Measurements from ENCODE around the gene FXYD4. TPM values are rescaled to one million over a fixed set of nuclear protein-coding genes. Genes with fewer than 3 reads are reported as not detected.

The FXYD4 gene
- total and polyA plus RNA-seq, 2 donors, result 0.95 TPM; not detected in 1

DNA sequence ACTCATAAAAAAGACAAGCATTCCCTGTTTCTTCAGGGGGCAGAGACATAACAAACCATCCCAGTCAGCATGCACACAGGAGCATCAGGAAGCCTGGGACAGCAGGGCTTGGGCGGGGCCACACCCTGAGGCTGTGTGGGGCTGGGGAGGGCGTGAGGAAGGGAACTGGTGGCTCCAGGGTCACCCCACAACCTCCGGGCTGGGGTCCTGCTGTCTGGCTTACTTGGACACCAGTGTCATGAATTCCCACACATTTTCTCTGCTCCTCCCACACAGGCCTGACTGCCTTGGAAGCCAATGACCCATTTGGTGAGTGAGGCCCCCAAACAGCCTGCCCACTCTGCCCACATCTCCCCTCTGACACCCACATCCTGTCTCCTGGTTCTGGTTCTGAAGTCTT lies 2.8 kb downstream of the FXYD4 start:
- 89% methylated on average over 3 of the region's 3 CpGs for WGBS
- H3K4me3 ChIP-seq (ENCODE audit: low read depth, low read length), result no peak overlapping the region
- H3K36me3 ChIP-seq (ENCODE audit: insufficient read depth), result no peaks in the 10 kb centered on the region
- DNase-seq (ENCODE audit: extremely low spot score), result no peak
- peaks cover 1% of the 10 kb centered on the region for H3K4me1 ChIP-seq (ENCODE audit: insufficient read depth)
- H3K27ac ChIP-seq (ENCODE audit: low read depth), result no peak overlapping the region

DNA sequence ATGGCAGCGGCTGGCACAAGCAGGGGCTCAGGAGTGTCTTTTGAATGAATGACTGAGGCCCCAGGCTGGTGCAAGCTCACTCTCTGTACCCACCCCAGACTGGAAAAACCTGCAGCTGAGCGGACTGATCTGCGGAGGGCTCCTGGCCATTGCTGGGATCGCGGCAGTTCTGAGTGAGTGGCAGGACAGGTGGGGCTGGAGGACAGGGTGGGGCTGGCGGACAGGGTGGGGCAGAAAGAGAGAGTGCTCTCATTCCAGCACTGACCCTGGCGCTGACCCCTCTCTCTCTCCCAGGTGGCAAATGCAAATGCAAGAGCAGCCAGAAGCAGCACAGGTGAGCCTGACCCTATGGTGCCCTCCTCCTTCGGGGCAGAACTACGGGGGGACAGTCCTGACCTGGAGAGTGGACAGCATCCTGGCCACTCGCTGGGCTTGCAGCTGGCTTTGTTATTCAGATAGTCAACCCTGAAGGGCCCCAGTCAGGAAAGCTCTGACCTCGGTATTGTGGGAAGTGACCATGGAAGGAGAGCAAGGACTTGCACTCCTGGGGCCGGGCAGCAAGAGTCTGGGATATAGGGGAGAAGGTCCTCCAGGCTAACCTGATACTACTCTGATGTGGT lies 4.1 kb downstream of the FXYD4 start:
- peaks cover under 1% of the 10 kb centered on the region for H3K4me1 ChIP-seq (ENCODE audit: insufficient read depth)

DNA sequence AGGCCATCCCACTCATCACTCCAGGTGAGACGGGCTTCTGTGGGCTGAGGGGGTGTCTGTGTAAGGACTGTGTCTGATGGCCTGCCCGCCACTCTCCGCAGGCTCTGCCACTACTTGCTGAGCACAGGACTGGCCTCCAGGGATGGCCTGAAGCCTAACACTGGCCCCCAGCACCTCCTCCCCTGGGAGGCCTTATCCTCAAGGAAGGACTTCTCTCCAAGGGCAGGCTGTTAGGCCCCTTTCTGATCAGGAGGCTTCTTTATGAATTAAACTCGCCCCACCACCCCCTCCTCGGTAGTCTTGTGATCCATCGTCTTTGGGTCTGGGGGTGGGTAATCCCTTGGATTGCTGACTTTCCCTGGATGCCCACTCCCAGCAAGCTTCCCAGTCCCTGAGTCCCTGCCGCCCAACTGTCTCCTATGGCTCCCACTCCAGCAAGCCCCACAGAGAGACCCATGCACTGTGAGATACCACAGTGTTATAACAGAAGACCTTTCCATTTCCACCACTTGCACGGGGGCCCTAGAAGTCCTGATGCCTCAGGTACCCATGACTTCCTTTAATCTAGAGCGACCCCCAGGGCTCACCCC lies 4.7 kb downstream of the FXYD4 start:
- Histone ChIP-seq H3K4me3 (ENCODE audit: low read depth, low read length) (no peak overlapping the region), H3K36me3 (ENCODE audit: insufficient read depth) (no peaks in the 10 kb centered on the region), H3K4me1 (ENCODE audit: insufficient read depth) (no peaks in the 10 kb centered on the region), H3K27ac (ENCODE audit: low read depth) (no peak overlapping the region)
- DNase-seq (ENCODE audit: extremely low spot score), result no peak
- WGBS, result 91% methylated on average over 9 of the region's 9 CpGs

More for the DNA sequence above, 4.1 kb downstream of the FXYD4 start:
- no peaks in the 10 kb centered on the region for H3K36me3 ChIP-seq (ENCODE audit: insufficient read depth)
- no peak overlapping the region for H3K4me3 ChIP-seq (ENCODE audit: low read depth, low read length)
- 79% methylated on average over 12 of the region's 12 CpGs for WGBS
- DNase-seq (ENCODE audit: extremely low spot score), result no peak
- H3K27ac ChIP-seq (ENCODE audit: low read depth), result no peak overlapping the region

DNA sequence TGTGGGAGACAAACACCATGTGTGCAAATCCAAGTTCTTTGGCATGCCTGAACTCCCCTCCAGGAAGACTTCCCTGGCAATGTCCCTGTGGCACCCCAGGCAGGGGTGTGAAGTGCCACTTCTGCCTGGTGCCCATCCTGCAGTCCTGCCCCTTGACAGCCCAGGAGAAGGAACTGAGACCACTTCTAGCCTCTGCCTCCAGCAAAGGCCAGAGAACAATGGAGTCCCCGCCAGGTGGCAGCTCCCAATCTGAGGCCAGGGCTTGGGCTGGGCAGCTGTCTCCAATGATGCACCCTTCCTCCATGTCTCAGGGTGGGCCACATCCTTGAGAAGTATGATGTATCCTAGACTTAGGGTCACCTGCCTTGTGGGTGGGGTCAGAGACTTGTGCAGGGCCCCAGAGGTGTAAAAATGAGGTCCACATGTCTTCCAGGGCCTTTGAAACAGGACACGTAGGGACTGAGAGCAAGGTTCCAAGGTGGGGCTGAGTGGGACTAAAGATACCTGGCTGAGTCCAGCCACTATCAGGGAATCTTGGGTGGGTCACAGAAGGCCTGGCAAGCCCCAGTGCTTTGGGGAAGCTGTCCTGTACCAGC lies 5.5 kb downstream of the FXYD4 start:
- H3K4me3 ChIP-seq (ENCODE audit: low read depth, low read length), result no peak overlapping the region
- 64% methylated on average over 2 of the region's 2 CpGs for WGBS
- H3K4me1 ChIP-seq (ENCODE audit: insufficient read depth), result no peaks in the 10 kb centered on the region
- H3K27ac ChIP-seq (ENCODE audit: low read depth), result no peak overlapping the region
- H3K36me3 ChIP-seq (ENCODE audit: insufficient read depth), result no peaks in the 10 kb centered on the region
- DNase-seq (ENCODE audit: extremely low spot score), result no peak

DNA sequence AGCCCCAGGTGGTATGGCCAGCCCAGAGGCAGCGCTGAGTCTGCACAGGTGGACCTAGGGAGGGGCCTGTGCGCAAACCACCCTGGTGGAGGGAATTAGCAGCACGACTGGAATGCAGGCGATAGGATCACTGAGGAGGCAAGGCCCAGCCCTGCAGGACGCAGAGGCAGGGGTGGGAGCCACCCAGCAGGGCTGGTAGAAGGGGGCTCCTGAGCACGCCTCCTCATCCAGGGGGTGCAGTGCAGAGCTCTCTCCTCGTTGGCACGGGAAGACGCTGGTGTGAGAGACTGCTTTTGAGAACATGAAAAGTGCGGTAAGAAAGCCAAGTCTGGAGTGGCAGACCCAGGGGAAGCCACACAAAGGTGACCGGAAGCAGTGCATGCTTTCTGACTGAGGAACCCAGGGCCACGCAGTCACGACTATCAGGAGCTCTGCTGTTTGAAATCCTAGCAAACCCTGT lies 6.0 kb downstream of the FXYD4 start:
- no peak for DNase-seq (ENCODE audit: extremely low spot score)
- whole genome bisulfite sequencing, result 70% methylated on average over 13 of the region's 13 CpGs
- no peak overlapping the region for H3K27ac ChIP-seq (ENCODE audit: low read depth)
- H3K4me1 ChIP-seq (ENCODE audit: insufficient read depth), result no peaks in the 10 kb centered on the region
- no peaks in the 10 kb centered on the region for H3K36me3 ChIP-seq (ENCODE audit: insufficient read depth)
- H3K4me3 ChIP-seq (ENCODE audit: low read depth, low read length), result no peak overlapping the region

DNA sequence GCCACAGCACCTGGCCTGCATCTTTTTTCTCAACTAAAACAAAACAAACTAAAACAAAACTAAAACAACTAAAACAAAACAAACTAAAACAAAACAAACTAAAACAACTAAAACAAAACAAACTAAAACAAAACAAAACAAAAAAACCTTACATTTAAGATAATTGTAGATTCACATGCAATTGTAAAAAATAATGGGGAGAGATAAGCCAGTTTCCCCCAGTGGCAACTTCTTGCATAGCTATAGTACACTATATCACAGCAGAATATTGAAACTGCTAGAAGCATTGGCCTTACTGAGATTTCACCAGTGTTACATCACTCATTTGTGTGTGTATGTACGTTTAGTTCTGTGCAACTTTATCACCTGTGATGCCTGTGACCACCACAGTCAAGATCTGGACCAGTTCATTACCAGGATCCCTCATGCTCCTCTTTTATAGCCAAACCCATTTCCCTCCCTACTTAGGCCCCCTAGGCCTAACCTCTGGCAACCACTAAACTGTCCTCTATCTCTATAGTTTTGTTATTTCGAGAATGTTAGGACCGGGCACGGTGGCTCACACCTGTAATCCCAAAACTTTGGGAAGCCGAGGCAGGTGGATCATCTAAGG lies 9.3 kb downstream of the FXYD4 start:
- no peaks in the 10 kb centered on the region for H3K36me3 ChIP-seq (ENCODE audit: insufficient read depth)
- no peak overlapping the region for H3K27ac ChIP-seq (ENCODE audit: low read depth)
- H3K4me3 ChIP-seq (ENCODE audit: low read depth, low read length), result no peak overlapping the region
- DNase-seq (ENCODE audit: extremely low spot score), result no peak
- 87% methylated on average over 5 of the region's 5 CpGs for WGBS
- H3K4me1 ChIP-seq (ENCODE audit: insufficient read depth), result no peaks in the 10 kb centered on the region

DNA sequence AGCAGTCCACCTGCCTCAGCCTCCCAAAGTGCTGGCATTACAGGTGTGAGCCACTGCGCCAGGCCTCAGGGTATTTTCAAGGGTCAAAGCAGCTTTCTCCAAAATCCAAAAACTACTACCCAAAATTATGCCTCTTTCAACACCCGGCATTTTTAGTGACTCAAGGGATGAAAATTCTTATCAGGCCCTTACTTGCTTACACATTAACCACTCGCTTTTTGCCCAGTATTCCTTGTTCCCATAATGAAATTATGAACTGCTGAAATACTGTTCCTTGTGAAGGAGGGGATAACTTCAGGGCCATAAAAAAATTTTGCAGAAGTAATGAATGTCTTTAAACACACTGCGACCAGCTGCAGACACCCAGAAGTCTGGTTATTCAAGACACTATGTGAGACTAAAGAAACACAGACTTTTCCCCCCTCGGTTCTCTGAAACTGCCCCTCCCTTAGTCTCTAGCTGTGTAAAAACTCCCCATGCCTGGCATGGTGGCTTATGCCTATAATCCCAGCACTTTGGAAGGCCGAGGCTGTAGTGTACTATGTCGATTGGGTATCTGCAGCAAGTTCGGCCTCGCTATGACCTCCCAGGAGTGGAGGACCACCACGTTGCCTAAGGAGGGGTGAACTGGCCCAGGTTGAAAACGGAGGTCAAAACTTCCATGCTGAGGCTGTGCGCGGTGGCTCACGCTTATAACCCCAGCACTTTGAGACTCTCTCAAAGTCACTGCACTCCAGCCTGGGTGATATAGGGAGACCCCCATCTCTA lies 12.0 kb downstream of the FXYD4 start:
- DNase-seq (ENCODE audit: extremely low spot score), result no peak
- Histone ChIP-seq H3K4me3 (ENCODE audit: low read depth, low read length) (no peak overlapping the region), H3K36me3 (ENCODE audit: insufficient read depth) (peaks cover 4% of the 10 kb centered on the region), H3K27ac (ENCODE audit: low read depth) (no peak overlapping the region), H3K4me1 (ENCODE audit: insufficient read depth) (no peaks in the 10 kb centered on the region)
- 52% methylated on average over 14 of the region's 14 CpGs for WGBS

DNA sequence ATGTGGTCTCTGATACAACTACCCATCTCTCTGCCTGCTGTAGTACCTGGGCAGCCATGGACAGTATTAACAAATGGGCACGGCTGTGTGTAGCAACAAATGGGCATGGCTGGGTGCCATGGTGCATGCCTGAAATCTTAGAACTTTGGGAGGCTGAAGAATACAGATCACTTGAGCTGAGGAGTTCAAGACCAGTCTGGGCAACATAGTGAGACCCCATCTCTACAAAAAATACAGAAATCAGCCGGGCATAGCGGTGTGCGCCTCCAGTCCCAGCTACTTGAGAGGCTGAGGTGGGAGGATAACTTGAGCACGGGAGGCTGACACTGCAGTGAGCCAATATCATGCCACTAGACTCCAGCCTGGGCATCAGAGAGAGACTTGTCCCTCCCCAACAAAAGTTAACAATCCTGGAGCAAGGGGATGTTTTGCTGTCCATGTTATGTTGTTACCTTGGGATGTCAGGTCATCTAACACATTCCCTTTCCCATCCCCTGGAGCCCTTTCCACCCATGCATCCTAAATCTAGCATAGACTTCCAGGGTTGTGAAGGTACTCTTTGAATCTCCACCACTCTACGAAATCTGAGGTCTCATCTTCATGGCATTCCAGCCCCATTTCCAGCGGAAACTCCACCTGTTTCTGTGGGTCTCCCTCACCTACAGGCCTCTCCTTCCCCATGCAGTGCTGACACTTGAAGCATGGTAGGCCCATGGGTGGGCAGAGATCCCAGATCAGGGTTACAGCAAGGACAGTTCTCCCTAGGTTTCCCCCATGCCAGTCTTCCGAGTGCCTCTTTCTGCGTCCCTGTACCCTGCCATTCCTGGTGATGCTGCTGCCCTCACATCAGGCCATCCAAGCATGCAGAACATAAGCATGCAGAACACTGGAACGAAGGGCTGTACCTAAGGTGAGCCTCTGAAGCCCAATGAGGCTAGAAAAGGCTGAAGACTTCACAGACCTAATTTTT lies 13.1 kb downstream of the FXYD4 start:
- Histone ChIP-seq H3K4me1 (ENCODE audit: insufficient read depth) (no peaks in the 10 kb centered on the region), H3K27ac (ENCODE audit: low read depth) (no peak overlapping the region), H3K36me3 (ENCODE audit: insufficient read depth) (peaks cover 5% of the 10 kb centered on the region), H3K4me3 (ENCODE audit: low read depth, low read length) (no peak overlapping the region)
- 85% methylated on average over 10 of the region's 10 CpGs for WGBS
- no peak for DNase-seq (ENCODE audit: extremely low spot score)

DNA sequence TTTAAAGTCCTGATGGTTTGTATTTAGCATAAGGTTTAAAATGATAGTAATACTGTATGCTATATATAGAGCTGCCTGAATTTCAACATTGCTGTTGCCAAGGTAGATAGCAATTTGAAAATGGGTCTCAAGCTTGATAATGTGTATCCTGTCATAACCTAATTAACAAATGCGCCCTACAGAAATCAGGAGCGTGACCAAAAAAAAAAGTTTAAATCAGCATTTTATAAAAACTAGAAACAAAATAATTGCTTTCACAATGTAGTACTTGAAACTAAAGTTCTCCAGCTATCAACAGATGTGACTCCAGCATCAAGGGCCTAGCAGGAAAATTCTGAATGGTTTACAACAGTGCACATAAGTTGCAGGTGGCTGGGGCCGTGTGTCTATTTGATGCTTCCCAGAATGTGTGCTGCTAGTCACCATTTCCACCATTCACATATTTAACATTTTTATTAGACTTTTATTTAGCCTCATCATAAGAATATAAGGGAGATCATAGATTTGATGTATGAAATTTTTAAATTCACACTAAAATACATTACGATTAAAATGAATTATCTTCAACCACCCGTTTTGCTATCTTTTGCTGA lies 14.1 kb downstream of the FXYD4 start:
- no peak for DNase-seq (ENCODE audit: extremely low spot score)
- 74% methylated on average over 5 of the region's 5 CpGs for WGBS
- H3K4me1 ChIP-seq (ENCODE audit: insufficient read depth), result no peaks in the 10 kb centered on the region
- no peak overlapping the region for H3K27ac ChIP-seq (ENCODE audit: low read depth)
- no peak overlapping the region for H3K4me3 ChIP-seq (ENCODE audit: low read depth, low read length)
- peaks cover 5% of the 10 kb centered on the region for H3K36me3 ChIP-seq (ENCODE audit: insufficient read depth)

DNA sequence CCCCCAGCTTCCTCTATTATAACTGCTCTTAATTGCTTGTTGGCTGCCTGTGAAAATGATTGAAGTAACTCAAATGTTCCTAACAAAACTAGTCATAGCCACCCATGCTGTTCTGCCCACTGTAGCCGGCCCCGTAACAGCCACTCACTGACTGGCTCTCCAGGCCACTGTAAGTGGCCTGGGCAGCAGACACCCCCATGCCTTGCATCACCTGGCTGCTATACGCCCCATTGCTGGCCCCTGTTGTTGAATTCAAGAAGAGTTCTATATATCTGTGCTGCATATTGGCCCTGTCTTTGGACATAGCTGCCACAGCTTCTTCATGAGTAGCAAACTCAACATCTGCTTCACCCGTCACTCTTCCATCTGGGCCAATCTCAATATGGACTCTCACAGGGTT lies 15.1 kb downstream of the FXYD4 start:
- no peaks in the 10 kb centered on the region for H3K4me1 ChIP-seq (ENCODE audit: insufficient read depth)
- no peak overlapping the region for H3K4me3 ChIP-seq (ENCODE audit: low read depth, low read length)
- peaks cover 5% of the 10 kb centered on the region for H3K36me3 ChIP-seq (ENCODE audit: insufficient read depth)
- no peak overlapping the region for H3K27ac ChIP-seq (ENCODE audit: low read depth)
- 91% methylated on average over 4 of the region's 4 CpGs for WGBS
- DNase-seq (ENCODE audit: extremely low spot score), result no peak

DNA sequence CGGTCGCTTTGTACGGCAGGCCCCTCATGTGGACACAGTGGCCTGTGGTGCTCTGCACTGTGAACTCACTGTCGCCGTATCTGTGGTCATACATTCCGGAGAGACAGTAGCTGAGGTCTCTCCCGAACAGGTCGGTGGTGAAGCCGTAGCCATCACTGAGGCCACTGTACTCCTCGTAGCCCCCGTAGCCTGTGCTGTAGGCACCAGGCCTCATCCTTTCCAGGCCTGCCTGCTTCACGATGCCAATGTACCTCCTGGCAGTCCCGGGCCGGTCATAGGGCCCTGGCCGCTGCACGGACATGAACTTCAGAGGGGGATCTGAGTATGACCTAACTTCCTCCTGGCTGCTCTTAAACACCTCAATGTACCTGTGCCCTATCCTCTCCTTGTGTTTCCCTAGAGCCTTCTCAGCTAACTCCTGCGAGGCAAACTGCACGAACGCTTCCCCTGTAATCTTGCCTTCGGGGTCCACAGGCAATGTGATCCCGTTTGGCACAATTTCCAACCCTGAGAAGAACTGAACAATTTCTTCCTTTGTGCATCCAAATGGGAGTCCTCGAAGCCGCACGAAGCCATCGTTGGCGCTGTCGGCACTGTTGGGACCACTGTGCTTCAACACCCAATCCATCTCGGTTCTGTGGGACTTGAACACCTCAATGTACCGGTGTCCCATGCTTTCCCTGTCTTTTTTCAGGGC lies 15.7 kb downstream of the FXYD4 start:
- WGBS, result 90% methylated on average over 29 of the region's 29 CpGs
- Histone ChIP-seq H3K27ac (ENCODE audit: low read depth) (no peak overlapping the region), H3K36me3 (ENCODE audit: insufficient read depth) (peaks cover 5% of the 10 kb centered on the region), H3K4me1 (ENCODE audit: insufficient read depth) (no peaks in the 10 kb centered on the region), H3K4me3 (ENCODE audit: low read depth, low read length) (no peak overlapping the region)
- no peak for DNase-seq (ENCODE audit: extremely low spot score)

DNA sequence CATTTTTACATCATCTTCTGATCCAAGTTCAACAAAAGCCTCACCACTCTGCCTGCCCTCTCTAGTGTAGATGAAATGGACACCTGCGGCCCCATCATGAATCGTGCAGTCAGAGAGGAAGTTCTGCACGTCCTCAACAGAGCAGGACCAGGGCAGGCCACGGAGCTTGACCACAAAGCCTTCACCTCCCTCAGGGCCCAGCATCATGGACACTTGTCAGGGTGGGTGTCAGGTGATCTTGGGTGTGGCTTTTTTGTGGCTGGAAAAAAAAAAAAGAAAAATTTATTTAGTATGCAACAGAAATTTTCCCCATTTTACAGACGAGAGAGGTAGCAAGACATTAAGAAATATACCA lies 16.2 kb downstream of the FXYD4 start:
- Histone ChIP-seq H3K4me1 (ENCODE audit: insufficient read depth) (no peaks in the 10 kb centered on the region), H3K27ac (ENCODE audit: low read depth) (no peak overlapping the region), H3K36me3 (ENCODE audit: insufficient read depth) (peaks cover 5% of the 10 kb centered on the region), H3K4me3 (ENCODE audit: low read depth, low read length) (no peak overlapping the region)
- WGBS, result 77% methylated on average over 5 of the region's 5 CpGs
- DNase-seq (ENCODE audit: extremely low spot score), result no peak
